ENCODE measurements around the gene PADI1. TPM values are rescaled to one million over a fixed set of nuclear protein-coding genes. Genes with fewer than 3 reads are reported as not detected.

The PADI1 gene
- polyA plus RNA-seq, 4 donors, result 0.01 to 0.27 (median 0.10) TPM; not detected in 1

GRCh38 chr1:17213782-17214148, 8.8 kb downstream of the PADI1 start:
- DNase-seq, result no peak
- H3K27me3 ChIP-seq (ENCODE audit: control insufficient read depth in 3 of 3, insufficient read depth in 3 of 3, low read length in 3 of 3), result peaks cover 3 to 4% (median 4%) of the 10 kb centered on the region in 3 donors

GRCh38 chr1:17214876-17215544, 10.1 kb downstream of the PADI1 start:
- H3K4me1 ChIP-seq (ENCODE audit: control insufficient read depth in 3 of 3, insufficient read depth in 2 of 3, low read depth in 1 of 3, low read length in 2 of 3), result peaks cover 0 to 12% (median 0%) of the 10 kb centered on the region in 3 donors
- peaks cover 3 to 6% (median 4%) of the 10 kb centered on the region in 3 donors for H3K27me3 ChIP-seq (ENCODE audit: control insufficient read depth in 3 of 3, insufficient read depth in 3 of 3, low read length in 3 of 3)
- H3K27ac ChIP-seq (ENCODE audit: low read depth in 1 of 3, low read length in 2 of 3), result no peak overlapping the region
- H3K9me3 ChIP-seq (ENCODE audit: control insufficient read depth in 2 of 2, insufficient read depth in 1 of 2, low read depth in 1 of 2, low read length in 1 of 2), result no peaks in the 10 kb centered on the region
- no peak for DNase-seq
- 64 to 82% (median 76%) methylated on average over 5 of the region's 5 CpGs for WGBS, 3 donors
- H3K36me3 ChIP-seq (ENCODE audit: control insufficient read depth in 3 of 3, insufficient read depth in 2 of 3, low read depth in 1 of 3, low read length in 3 of 3), result no peaks in the 10 kb centered on the region
- FAIRE-seq, result no peak
- H3K4me3 ChIP-seq (ENCODE audit: low read depth in 1 of 3, low read length in 3 of 3), result no peak overlapping the region

More at GRCh38 chr1:17213782-17214148, 8.8 kb downstream of the PADI1 start:
- no peak for FAIRE-seq
- Histone ChIP-seq H3K4me3 (ENCODE audit: low read depth in 1 of 3, low read length in 3 of 3) (no peak overlapping the region), H3K9me3 (ENCODE audit: control insufficient read depth in 2 of 2, insufficient read depth in 1 of 2, low read depth in 1 of 2, low read length in 1 of 2) (no peaks in the 10 kb centered on the region), H3K36me3 (ENCODE audit: control insufficient read depth in 3 of 3, insufficient read depth in 2 of 3, low read depth in 1 of 3, low read length in 3 of 3) (no peaks in the 10 kb centered on the region), H3K4me1 (ENCODE audit: control insufficient read depth in 3 of 3, insufficient read depth in 2 of 3, low read depth in 1 of 3, low read length in 2 of 3) (peaks cover 0 to 12% (median 0%) of the 10 kb centered on the region in 3 donors), H3K27ac (ENCODE audit: low read depth in 1 of 3, low read length in 2 of 3) (no peak overlapping the region)
- WGBS, 3 donors, result 82 to 86% (median 84%) methylated on average over 9 of the region's 9 CpGs

- Histone ChIP-seq H3K27ac (ENCODE audit: low read depth in 1 of 3, low read length in 2 of 3) (no peak overlapping the region), H3K27me3 (ENCODE audit: control insufficient read depth in 3 of 3, insufficient read depth in 3 of 3, low read length in 3 of 3) (peaks cover 3 to 6% (median 4%) of the 10 kb centered on the region in 3 donors), H3K4me1 (ENCODE audit: control insufficient read depth in 3 of 3, insufficient read depth in 2 of 3, low read depth in 1 of 3, low read length in 2 of 3) (peaks cover 0 to 12% (median 0%) of the 10 kb centered on the region in 3 donors), H3K36me3 (ENCODE audit: control insufficient read depth in 3 of 3, insufficient read depth in 2 of 3, low read depth in 1 of 3, low read length in 3 of 3) (no peaks in the 10 kb centered on the region), H3K9me3 (ENCODE audit: control insufficient read depth in 2 of 2, insufficient read depth in 1 of 2, low read depth in 1 of 2, low read length in 1 of 2) (no peaks in the 10 kb centered on the region), H3K4me3 (ENCODE audit: low read depth in 1 of 3, low read length in 3 of 3) (no peak overlapping the region)
- 80 to 86% (median 84%) methylated on average over 6 of the region's 6 CpGs for WGBS, 3 donors
- no peak for FAIRE-seq
- no peak for DNase-seq
These were observed 10.6 kb downstream of the PADI1 start for GRCh38 chr1:17215545-17215890.

- 51 to 78% (median 74%) methylated on average over 5 of the region's 5 CpGs for WGBS, 3 donors
- Histone ChIP-seq H3K27ac (ENCODE audit: low read depth in 1 of 3, low read length in 2 of 3) (no peak overlapping the region), H3K36me3 (ENCODE audit: control insufficient read depth in 3 of 3, insufficient read depth in 2 of 3, low read depth in 1 of 3, low read length in 3 of 3) (no peaks in the 10 kb centered on the region), H3K9me3 (ENCODE audit: control insufficient read depth in 2 of 2, insufficient read depth in 1 of 2, low read depth in 1 of 2, low read length in 1 of 2) (no peaks in the 10 kb centered on the region), H3K4me1 (ENCODE audit: control insufficient read depth in 3 of 3, insufficient read depth in 2 of 3, low read depth in 1 of 3, low read length in 2 of 3) (peaks cover 0 to 12% (median 0%) of the 10 kb centered on the region in 3 donors), H3K4me3 (ENCODE audit: low read depth in 1 of 3, low read length in 3 of 3) (no peak overlapping the region), H3K27me3 (ENCODE audit: control insufficient read depth in 3 of 3, insufficient read depth in 3 of 3, low read length in 3 of 3) (peaks cover 3 to 6% (median 4%) of the 10 kb centered on the region in 3 donors)
- DNase-seq (no peak), FAIRE-seq (no peak)
These were observed 11.2 kb downstream of the PADI1 start for GRCh38 chr1:17216078-17216477.

- peaks cover 0 to 9% (median 0%) of the 10 kb centered on the region in 3 donors for H3K4me1 ChIP-seq (ENCODE audit: control insufficient read depth in 3 of 3, insufficient read depth in 2 of 3, low read depth in 1 of 3, low read length in 2 of 3)
- H3K4me3 ChIP-seq (ENCODE audit: low read depth in 1 of 3, low read length in 3 of 3), result no peak overlapping the region
- H3K36me3 ChIP-seq (ENCODE audit: control insufficient read depth in 3 of 3, insufficient read depth in 2 of 3, low read depth in 1 of 3, low read length in 3 of 3), result no peaks in the 10 kb centered on the region
- FAIRE-seq, result no peak
- no peak overlapping the region for H3K27ac ChIP-seq (ENCODE audit: low read depth in 1 of 3, low read length in 2 of 3)
- 68 to 77% (median 77%) methylated on average over 3 of the region's 3 CpGs for WGBS, 3 donors
- no peak for DNase-seq
- peaks cover 3 to 6% (median 6%) of the 10 kb centered on the region in 3 donors for H3K27me3 ChIP-seq (ENCODE audit: control insufficient read depth in 3 of 3, insufficient read depth in 3 of 3, low read length in 3 of 3)
- no peaks in the 10 kb centered on the region for H3K9me3 ChIP-seq (ENCODE audit: control insufficient read depth in 2 of 2, insufficient read depth in 1 of 2, low read depth in 1 of 2, low read length in 1 of 2)
These were observed 12.7 kb downstream of the PADI1 start for GRCh38 chr1:17217607-17218006.

GRCh38 chr1:17218939-17219338, 14.0 kb downstream of the PADI1 start:
- no peak for DNase-seq
- 14 to 53% (median 35%) methylated on average over 7 of the region's 7 CpGs for WGBS, 3 donors

GRCh38 chr1:17220287-17220686, 15.4 kb downstream of the PADI1 start:
- Histone ChIP-seq H3K27ac (ENCODE audit: low read depth in 1 of 3, low read length in 2 of 3) (no peak overlapping the region), H3K4me1 (ENCODE audit: control insufficient read depth in 3 of 3, insufficient read depth in 2 of 3, low read depth in 1 of 3, low read length in 2 of 3) (no peaks in the 10 kb centered on the region), H3K36me3 (ENCODE audit: control insufficient read depth in 3 of 3, insufficient read depth in 2 of 3, low read depth in 1 of 3, low read length in 3 of 3) (no peaks in the 10 kb centered on the region), H3K9me3 (ENCODE audit: control insufficient read depth in 2 of 2, insufficient read depth in 1 of 2, low read depth in 1 of 2, low read length in 1 of 2) (no peaks in the 10 kb centered on the region), H3K4me3 (ENCODE audit: low read depth in 1 of 3, low read length in 3 of 3) (no peak overlapping the region), H3K27me3 (ENCODE audit: control insufficient read depth in 3 of 3, insufficient read depth in 3 of 3, low read length in 3 of 3) (peaks cover 0 to 4% (median 2%) of the 10 kb centered on the region in 3 donors)
- no peak for DNase-seq
- no peak for FAIRE-seq
- WGBS, 3 donors, result 80 to 90% (median 85%) methylated on average over 3 of the region's 3 CpGs

More at GRCh38 chr1:17218939-17219338, 14.0 kb downstream of the PADI1 start:
- H3K27ac ChIP-seq (ENCODE audit: low read depth in 1 of 3, low read length in 2 of 3), result no peak overlapping the region
- no peaks in the 10 kb centered on the region for H3K9me3 ChIP-seq (ENCODE audit: control insufficient read depth in 2 of 2, insufficient read depth in 1 of 2, low read depth in 1 of 2, low read length in 1 of 2)
- no peaks in the 10 kb centered on the region for H3K36me3 ChIP-seq (ENCODE audit: control insufficient read depth in 3 of 3, insufficient read depth in 2 of 3, low read depth in 1 of 3, low read length in 3 of 3)
- peaks cover 2 to 4% (median 3%) of the 10 kb centered on the region in 3 donors for H3K27me3 ChIP-seq (ENCODE audit: control insufficient read depth in 3 of 3, insufficient read depth in 3 of 3, low read length in 3 of 3)
- no peak for FAIRE-seq
- H3K4me3 ChIP-seq (ENCODE audit: low read depth in 1 of 3, low read length in 3 of 3), result no peak overlapping the region
- no peaks in the 10 kb centered on the region for H3K4me1 ChIP-seq (ENCODE audit: control insufficient read depth in 3 of 3, insufficient read depth in 2 of 3, low read depth in 1 of 3, low read length in 2 of 3)

- Histone ChIP-seq H3K27me3 (ENCODE audit: control insufficient read depth in 3 of 3, insufficient read depth in 3 of 3, low read length in 3 of 3) (peaks cover 0 to 2% (median 2%) of the 10 kb centered on the region in 3 donors), H3K36me3 (ENCODE audit: control insufficient read depth in 3 of 3, insufficient read depth in 2 of 3, low read depth in 1 of 3, low read length in 3 of 3) (no peaks in the 10 kb centered on the region), H3K9me3 (ENCODE audit: control insufficient read depth in 2 of 2, insufficient read depth in 1 of 2, low read depth in 1 of 2, low read length in 1 of 2) (no peaks in the 10 kb centered on the region), H3K4me3 (ENCODE audit: low read depth in 1 of 3, low read length in 3 of 3) (no peak overlapping the region), H3K4me1 (ENCODE audit: control insufficient read depth in 3 of 3, insufficient read depth in 2 of 3, low read depth in 1 of 3, low read length in 2 of 3) (no peaks in the 10 kb centered on the region), H3K27ac (ENCODE audit: low read depth in 1 of 3, low read length in 2 of 3) (no peak overlapping the region)
- FAIRE-seq (no peak), DNase-seq (no peak)
- 81 to 84% (median 84%) methylated on average over 14 of the region's 14 CpGs for WGBS, 3 donors
These were observed 17.6 kb downstream of the PADI1 start for GRCh38 chr1:17222557-17222956.

- no peak for FAIRE-seq
These were observed 19.5 kb downstream of the PADI1 start for GRCh38 chr1:17224434-17224833.

More at GRCh38 chr1:17224434-17224833, 19.5 kb downstream of the PADI1 start:
- 86 to 90% (median 89%) methylated on average over 4 of the region's 4 CpGs for WGBS, 3 donors
- H3K27me3 ChIP-seq (ENCODE audit: control insufficient read depth in 3 of 3, insufficient read depth in 3 of 3, low read length in 3 of 3), result peaks cover 0 to 2% (median 0%) of the 10 kb centered on the region in 3 donors
- no peak overlapping the region for H3K27ac ChIP-seq (ENCODE audit: low read depth in 1 of 3, low read length in 2 of 3)
- H3K4me3 ChIP-seq (ENCODE audit: low read depth in 1 of 3, low read length in 3 of 3), result no peak overlapping the region
- H3K9me3 ChIP-seq (ENCODE audit: control insufficient read depth in 2 of 2, insufficient read depth in 1 of 2, low read depth in 1 of 2, low read length in 1 of 2), result no peaks in the 10 kb centered on the region
- H3K36me3 ChIP-seq (ENCODE audit: control insufficient read depth in 3 of 3, insufficient read depth in 2 of 3, low read depth in 1 of 3, low read length in 3 of 3), result no peaks in the 10 kb centered on the region
- DNase-seq, result no peak
- no peaks in the 10 kb centered on the region for H3K4me1 ChIP-seq (ENCODE audit: control insufficient read depth in 3 of 3, insufficient read depth in 2 of 3, low read depth in 1 of 3, low read length in 2 of 3)

All from small intestine (tissue), 7 donors.